H1 (cell line): Measurements from ENCODE around the gene RPIA. TPM values are rescaled to one million over a fixed set of nuclear protein-coding genes. Genes with fewer than 3 reads are reported as not detected.

Source experiments
- CBX5 ChIP-seq: fragments of 300-800, 300-1000 bp; sonication (generic); IDR thresholded peaks from 2 replicates; pipeline ENCODE4 v1.7.1; 2016; ENCODE audit warnings: antibody characterized with exemption, low read length, low read depth
- EGR1 ChIP-seq: IDR thresholded peaks from 2 replicates; pipeline ENCODE4 v1.6.1; 2011; ENCODE audit warnings: low read depth, low read length, borderline replicate concordance
- FOSL1 ChIP-seq: IDR thresholded peaks from 2 replicates; pipeline ENCODE4 v1.6.1; 2011; ENCODE audit warnings: mild to moderate bottlenecking, low read depth, low read length, moderate library complexity; ENCODE audit not compliant: insufficient read depth
- JUN ChIP-seq: IDR thresholded peaks from 2 replicates; pipeline ENCODE4 v1.6.1; 2011; ENCODE audit warnings: low read depth, mild to moderate bottlenecking, improper control_type of control experiment, low read length
- KDM4A ChIP-seq: IDR thresholded peaks from one replicate; pipeline ENCODE4 v1.7.1; 2012; ENCODE audit warnings: low read depth, mild to moderate bottlenecking, moderate library complexity, low read length, inconsistent platforms; ENCODE audit not compliant: severe bottlenecking
- MAFK ChIP-seq: IDR thresholded peaks from 2 replicates; pipeline ENCODE4 v1.6.1; 2012; ENCODE audit warnings: low read depth, mild to moderate bottlenecking, improper control_type of control experiment, low read length
- POLR2A ChIP-seq, 2 experiments: IDR thresholded peaks; 1 replicate in 1 of 2; 2 replicates in 1 of 2; pipeline ENCODE4 v1.6.1; 2011; ENCODE audit warnings: low read depth in 2 of 2, low read length in 2 of 2, mild to moderate bottlenecking in 2 of 2; ENCODE audit errors: control extremely low read depth in 1 of 2
- POLR2AphosphoS5 ChIP-seq: IDR thresholded peaks from 2 replicates; pipeline ENCODE4 v1.6.1; 2011; ENCODE audit warnings: low read depth, low read length
- RAD21 ChIP-seq, 2 experiments: IDR thresholded peaks in 1 of 2; conservative IDR thresholded peaks in 1 of 2; 2 replicates each; pipeline ENCODE4 v1.6.1; 2011; ENCODE audit warnings: low read depth in 2 of 2, low read length in 2 of 2, improper control_type of control experiment in 1 of 2, inconsistent platforms in 1 of 2, mild to moderate bottlenecking in 1 of 2, moderate library complexity in 1 of 2
- RFX5 ChIP-seq: IDR thresholded peaks from 2 replicates; pipeline ENCODE4 v1.6.1; 2011; ENCODE audit warnings: low read depth, low read length, improper control_type of control experiment, borderline replicate concordance
- RXRA ChIP-seq: IDR thresholded peaks from 2 replicates; pipeline ENCODE4 v1.6.1; 2011; ENCODE audit warnings: low read depth, mild to moderate bottlenecking, low read length, moderate library complexity; ENCODE audit not compliant: insufficient read depth
- SIN3A ChIP-seq, 2 experiments: IDR thresholded peaks in 1 of 2; conservative IDR thresholded peaks in 1 of 2; 2 replicates each; pipeline ENCODE4 v1.6.1; 2011 to 2012; ENCODE audit warnings: low read length in 2 of 2, improper control_type of control experiment in 1 of 2, low read depth in 1 of 2, mild to moderate bottlenecking in 1 of 2
- SIRT6 ChIP-seq: IDR thresholded peaks from one replicate; pipeline ENCODE4 v1.7.1; 2012; ENCODE audit warnings: low read length, inconsistent platforms
- SUZ12 ChIP-seq: fragments of 200-600 bp; sonication (generic); IDR thresholded peaks from 2 replicates; pipeline ENCODE4 v1.6.1; 2012; ENCODE audit warnings: mild to moderate bottlenecking, inconsistent platforms, low read length, moderate library complexity, mixed read lengths
- TAF7 ChIP-seq: optimal IDR thresholded peaks from 2 replicates; pipeline ENCODE3; 2011; ENCODE audit warnings: low read depth, mild to moderate bottlenecking, inconsistent platforms, low read length, moderate library complexity, borderline replicate concordance
- YY1 ChIP-seq: IDR thresholded peaks from 2 replicates; pipeline ENCODE4 v1.6.1; 2011; ENCODE audit warnings: low read depth, mild to moderate bottlenecking, low read length
- ZNF274 ChIP-seq: IDR thresholded peaks from 2 replicates; pipeline ENCODE4 v1.7.0; 2012; ENCODE audit warnings: low read length, borderline replicate concordance; ENCODE audit errors: extremely low read depth
- polyA plus RNA-seq, 7 experiments: library from polyadenylated mRNA; depleted of rRNA in 3 of 7; stranded (reverse) in 5 of 7; unstranded in 2 of 7; fragments of >200 nt in 5 of 7; fragments of 200-250 nt in 2 of 7; gene quantifications; 1 replicate in 5 of 7; 2 replicates in 1 of 7; 4 replicates in 1 of 7; pipeline versions ENCODE4 v1.2.1 to v1.2.3, GENCODE V29; 2011 to 2013; ENCODE audit warnings: missing spikeins in 2 of 7, mixed read lengths in 2 of 7
- total RNA-seq: library from RNA; stranded (reverse); fragmentation: NEBNext Ultra II Directional; extraction: Animal tissue kit (Norgen Biotek cat#: 25700); gene quantifications from 2 replicates; pipeline ENCODE4 v1.2.1, GENCODE V29; 2021
- TF ChIP-seq, protein P1 (sequence below): IDR thresholded peaks from 2 replicates; pipeline ENCODE4 v1.6.1; 2011; ENCODE audit warnings: low read length, improper control_type of control experiment
- TF ChIP-seq, protein P2 (sequence below): IDR thresholded peaks from 2 replicates; pipeline ENCODE4 v1.6.1; 2011; ENCODE audit warnings: low read depth, mild to moderate bottlenecking, low read length; ENCODE audit not compliant: insufficient read depth
- TF ChIP-seq, protein P3 (sequence below): IDR thresholded peaks from 2 replicates; pipeline ENCODE4 v1.6.1; 2012; ENCODE audit warnings: low read length, inconsistent platforms

The RPIA gene
- total and polyA plus RNA-seq, 2 of the 8 experiments (the other 6 are each of a cell fraction or from before 2014, with no cell fraction given) = 13.1 to 24.0 TPM

DNA sequence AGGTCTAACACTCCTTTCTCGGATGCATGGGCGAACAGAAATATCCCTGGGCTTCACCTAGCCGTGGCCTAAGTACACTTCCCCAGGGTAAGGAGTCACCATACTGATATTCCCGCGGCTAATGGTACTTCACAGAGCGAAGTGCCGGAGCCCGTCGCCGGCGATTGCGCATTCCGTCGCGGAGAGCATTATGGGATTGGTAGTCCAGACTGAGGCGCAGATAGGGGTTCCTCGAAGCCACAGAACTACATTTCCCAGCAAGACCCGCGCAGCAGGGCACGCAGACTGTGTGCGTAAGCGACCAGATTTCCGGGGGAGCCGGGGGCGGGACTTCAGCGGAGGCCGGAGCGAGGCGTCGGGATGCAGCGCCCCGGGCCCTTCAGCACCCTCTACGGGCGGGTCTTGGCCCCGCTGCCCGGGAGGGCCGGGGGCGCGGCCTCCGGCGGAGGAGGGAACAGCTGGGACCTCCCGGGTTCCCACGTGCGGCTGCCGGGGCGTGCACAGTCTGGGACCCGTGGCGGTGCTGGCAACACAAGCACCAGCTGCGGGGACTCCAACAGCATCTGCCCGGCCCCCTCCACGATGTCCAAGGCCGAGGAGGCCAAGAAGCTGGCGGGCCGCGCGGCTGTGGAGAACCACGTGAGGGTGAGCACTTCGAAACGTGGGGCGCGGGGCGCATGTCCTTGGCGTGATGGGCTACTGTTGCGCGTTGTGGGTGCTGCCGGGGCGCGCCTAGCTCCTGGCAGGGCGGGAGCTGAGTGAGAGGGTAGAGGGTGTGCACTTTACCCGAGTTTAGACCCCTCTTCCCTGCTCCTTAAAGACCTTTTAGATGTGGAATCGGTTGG, at the start of gene RPIA (continued):
- no peak for TF ChIP-seq CBX5
- TF ChIP-seq, protein P1, sequence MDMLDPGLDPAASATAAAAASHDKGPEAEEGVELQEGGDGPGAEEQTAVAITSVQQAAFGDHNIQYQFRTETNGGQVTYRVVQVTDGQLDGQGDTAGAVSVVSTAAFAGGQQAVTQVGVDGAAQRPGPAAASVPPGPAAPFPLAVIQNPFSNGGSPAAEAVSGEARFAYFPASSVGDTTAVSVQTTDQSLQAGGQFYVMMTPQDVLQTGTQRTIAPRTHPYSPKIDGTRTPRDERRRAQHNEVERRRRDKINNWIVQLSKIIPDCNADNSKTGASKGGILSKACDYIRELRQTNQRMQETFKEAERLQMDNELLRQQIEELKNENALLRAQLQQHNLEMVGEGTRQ = no peak
- no peak for TF ChIP-seq SUZ12
- no peak for TF ChIP-seq RXRA
- TF ChIP-seq ZNF274 = no peak
- no peak for TF ChIP-seq MAFK
- no peak for TF ChIP-seq YY1
- 0 out of 2 replicates have a peak, but pooled peaks have one; percentile 44 for TF ChIP-seq FOSL1
- TF ChIP-seq, protein P2, sequence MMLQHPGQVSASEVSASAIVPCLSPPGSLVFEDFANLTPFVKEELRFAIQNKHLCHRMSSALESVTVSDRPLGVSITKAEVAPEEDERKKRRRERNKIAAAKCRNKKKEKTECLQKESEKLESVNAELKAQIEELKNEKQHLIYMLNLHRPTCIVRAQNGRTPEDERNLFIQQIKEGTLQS = peak; percentile 97
- TF ChIP-seq KDM4A = peak; percentile 88
- TF ChIP-seq SIRT6 = no peak
- no peak for TF ChIP-seq JUN
- peak; percentile 52 for TF ChIP-seq TAF7
- TF ChIP-seq, protein P3, sequence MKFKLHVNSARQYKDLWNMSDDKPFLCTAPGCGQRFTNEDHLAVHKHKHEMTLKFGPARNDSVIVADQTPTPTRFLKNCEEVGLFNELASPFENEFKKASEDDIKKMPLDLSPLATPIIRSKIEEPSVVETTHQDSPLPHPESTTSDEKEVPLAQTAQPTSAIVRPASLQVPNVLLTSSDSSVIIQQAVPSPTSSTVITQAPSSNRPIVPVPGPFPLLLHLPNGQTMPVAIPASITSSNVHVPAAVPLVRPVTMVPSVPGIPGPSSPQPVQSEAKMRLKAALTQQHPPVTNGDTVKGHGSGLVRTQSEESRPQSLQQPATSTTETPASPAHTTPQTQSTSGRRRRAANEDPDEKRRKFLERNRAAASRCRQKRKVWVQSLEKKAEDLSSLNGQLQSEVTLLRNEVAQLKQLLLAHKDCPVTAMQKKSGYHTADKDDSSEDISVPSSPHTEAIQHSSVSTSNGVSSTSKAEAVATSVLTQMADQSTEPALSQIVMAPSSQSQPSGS = no peak
- TF ChIP-seq RAD21 (IDR thresholded peaks at IDR 0.05 in 1 of 2, conservative IDR thresholded peaks at IDR 0.05 in 1 of 2; ENCODE audit: low read depth in 2 of 2, low read length in 2 of 2) = peak; percentile 26 to 43
- TF ChIP-seq SIN3A (conservative IDR thresholded peaks at IDR 0.05 in 1 of 2, IDR thresholded peaks at IDR 0.05 in 1 of 2; ENCODE audit: low read depth in 1 of 2, low read length in 2 of 2) = peak; percentile 65 to 84; a peak in 2 of 4 replicates
- TF ChIP-seq RFX5 = no peak
- TF ChIP-seq POLR2A (IDR thresholded peaks at IDR 0.05; ENCODE audit: control extremely low read depth in 1 of 2, low read depth in 2 of 2, low read length in 2 of 2) = peak; percentile 25 to 89
- peak; percentile 75; the same call in 1 of the 2 replicates for TF ChIP-seq POLR2AphosphoS5
- TF ChIP-seq EGR1 = no peak
